VCaP (cell line): ENCODE measurements around the gene PLEKHG5.

Experiments
- H3K27ac ChIP-seq: fragments of 450-650 bp; 2 replicates; pipeline ENCODE4 v1.5.1; 2017
- TF ChIP-seq, protein P1 (sequence below): fragments of 450-650 bp; conservative IDR thresholded peaks from 2 replicates; pipeline ENCODE4 v1.5.1; 2017; ENCODE audit warnings: mild to moderate bottlenecking, moderate library complexity

Gene PLEKHG5

DNA sequence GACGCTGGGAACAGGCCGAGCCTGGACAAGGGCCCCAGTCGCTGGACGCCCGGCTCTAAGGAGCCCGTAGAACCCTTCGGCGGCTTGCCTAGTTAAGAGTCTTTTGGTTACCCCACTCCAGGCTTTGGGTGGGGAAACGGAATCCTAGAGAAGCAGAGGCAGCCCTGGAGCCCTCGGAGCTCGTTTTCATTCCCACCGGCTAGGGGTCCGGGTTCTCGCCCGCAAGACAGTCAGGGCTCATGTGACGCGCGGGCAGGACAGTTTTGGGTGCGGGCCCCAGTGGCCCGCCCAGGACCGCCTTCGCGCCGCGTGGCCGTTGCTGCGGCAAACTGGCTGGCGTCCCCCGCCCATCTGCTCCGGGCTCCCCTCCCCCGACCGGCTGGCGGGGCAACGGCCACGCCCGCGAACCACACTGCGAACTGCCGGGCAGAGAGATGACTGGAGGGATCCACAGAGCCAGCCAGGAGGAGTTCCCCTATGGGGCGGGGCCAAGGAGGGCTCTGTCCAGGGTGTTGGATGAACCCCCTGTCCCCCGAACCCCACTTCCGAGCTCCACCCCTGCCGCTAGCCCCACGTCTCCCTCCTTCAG, 70.9 kb downstream of the PLEKHG5 start:
- H3K27ac ChIP-seq = peak overlapping the region; percentile 56; the same call in 1 of the 2 replicates
- TF ChIP-seq, protein P1, sequence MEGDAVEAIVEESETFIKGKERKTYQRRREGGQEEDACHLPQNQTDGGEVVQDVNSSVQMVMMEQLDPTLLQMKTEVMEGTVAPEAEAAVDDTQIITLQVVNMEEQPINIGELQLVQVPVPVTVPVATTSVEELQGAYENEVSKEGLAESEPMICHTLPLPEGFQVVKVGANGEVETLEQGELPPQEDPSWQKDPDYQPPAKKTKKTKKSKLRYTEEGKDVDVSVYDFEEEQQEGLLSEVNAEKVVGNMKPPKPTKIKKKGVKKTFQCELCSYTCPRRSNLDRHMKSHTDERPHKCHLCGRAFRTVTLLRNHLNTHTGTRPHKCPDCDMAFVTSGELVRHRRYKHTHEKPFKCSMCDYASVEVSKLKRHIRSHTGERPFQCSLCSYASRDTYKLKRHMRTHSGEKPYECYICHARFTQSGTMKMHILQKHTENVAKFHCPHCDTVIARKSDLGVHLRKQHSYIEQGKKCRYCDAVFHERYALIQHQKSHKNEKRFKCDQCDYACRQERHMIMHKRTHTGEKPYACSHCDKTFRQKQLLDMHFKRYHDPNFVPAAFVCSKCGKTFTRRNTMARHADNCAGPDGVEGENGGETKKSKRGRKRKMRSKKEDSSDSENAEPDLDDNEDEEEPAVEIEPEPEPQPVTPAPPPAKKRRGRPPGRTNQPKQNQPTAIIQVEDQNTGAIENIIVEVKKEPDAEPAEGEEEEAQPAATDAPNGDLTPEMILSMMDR = no peak

- H3K27ac ChIP-seq = peak within 1 kb of the TSS; percentile 56; the same call in 1 of the 2 replicates
- TF ChIP-seq, protein P1 = no peak
Measured at GRCh38 chr1:6419804-6420453, 71.5 kb downstream of the PLEKHG5 start, which contains the start of gene HES2. TSS of gene HES2 (minus strand) at chr1:6419919. CDS start at chr1:6419820, 99 bp downstream.

- peak overlapping the region; percentile 56; the same call in 1 of the 2 replicates for H3K27ac ChIP-seq
Measured at GRCh38 chr1:6419397-6419803, 72.1 kb downstream of the PLEKHG5 start.

GRCh38 chr1:6418668-6419396, 72.6 kb downstream of the PLEKHG5 start:
- TF ChIP-seq, protein P1 = no peak
- peak overlapping the region; percentile 56; the same call in 1 of the 2 replicates for H3K27ac ChIP-seq

More at GRCh38 chr1:6419397-6419803, 72.1 kb downstream of the PLEKHG5 start:
- TF ChIP-seq, protein P1 = no peak

- no peak overlapping the region for H3K27ac ChIP-seq
- TF ChIP-seq, protein P1 = no peak
Measured at GRCh38 chr1:6417961-6418667, 73.4 kb downstream of the PLEKHG5 start.
